Adrenal gland (tissue), 5 donors: ENCODE results near the gene SLC4A9.

ENCODE experiments used
- CTCF ChIP-seq, 6 experiments: fragments of 450-650 bp in 4 of 6; fragments of 200-600 bp in 2 of 6; sonication (generic) in 1 of 6; IDR thresholded peaks; 1 replicate in 5 of 6; 2 replicates in 1 of 6; pipeline versions ENCODE4 v1.5.1 to v1.8.0; 2016 to 2021; ENCODE audit warnings: antibody characterized with exemption in 6 of 6, mild to moderate bottlenecking in 2 of 6, moderate library complexity in 1 of 6
- POLR2A ChIP-seq, 2 donors: fragments of 450-650 bp; IDR thresholded peaks; one replicate each; pipeline ENCODE4 v1.6.1; 2017; ENCODE audit warnings: antibody characterized with exemption in 2 of 2, mild to moderate bottlenecking in 2 of 2, moderate library complexity in 1 of 2
- donor health status: DM: no; HTN: no; CAD: no.

GRCh38 chr5:140420226-140420570 lies 60.2 kb downstream of the SLC4A9 start:
- no peak for TF ChIP-seq CTCF (IDR thresholded peaks at IDR 0.05)
- TF ChIP-seq POLR2A (IDR thresholded peaks at IDR 0.05), result no peak
